ENCODE results near the gene PYGO2. TPM values are rescaled to one million over a fixed set of nuclear protein-coding genes. Genes with fewer than 3 reads are reported as not detected.
A peak's percentile ranks its signal among the peaks of the same experiment; 100 is the strongest.

The PYGO2 gene
- total and polyA plus RNA-seq, 2 donors: 15.3 to 24.5 TPM

DNA sequence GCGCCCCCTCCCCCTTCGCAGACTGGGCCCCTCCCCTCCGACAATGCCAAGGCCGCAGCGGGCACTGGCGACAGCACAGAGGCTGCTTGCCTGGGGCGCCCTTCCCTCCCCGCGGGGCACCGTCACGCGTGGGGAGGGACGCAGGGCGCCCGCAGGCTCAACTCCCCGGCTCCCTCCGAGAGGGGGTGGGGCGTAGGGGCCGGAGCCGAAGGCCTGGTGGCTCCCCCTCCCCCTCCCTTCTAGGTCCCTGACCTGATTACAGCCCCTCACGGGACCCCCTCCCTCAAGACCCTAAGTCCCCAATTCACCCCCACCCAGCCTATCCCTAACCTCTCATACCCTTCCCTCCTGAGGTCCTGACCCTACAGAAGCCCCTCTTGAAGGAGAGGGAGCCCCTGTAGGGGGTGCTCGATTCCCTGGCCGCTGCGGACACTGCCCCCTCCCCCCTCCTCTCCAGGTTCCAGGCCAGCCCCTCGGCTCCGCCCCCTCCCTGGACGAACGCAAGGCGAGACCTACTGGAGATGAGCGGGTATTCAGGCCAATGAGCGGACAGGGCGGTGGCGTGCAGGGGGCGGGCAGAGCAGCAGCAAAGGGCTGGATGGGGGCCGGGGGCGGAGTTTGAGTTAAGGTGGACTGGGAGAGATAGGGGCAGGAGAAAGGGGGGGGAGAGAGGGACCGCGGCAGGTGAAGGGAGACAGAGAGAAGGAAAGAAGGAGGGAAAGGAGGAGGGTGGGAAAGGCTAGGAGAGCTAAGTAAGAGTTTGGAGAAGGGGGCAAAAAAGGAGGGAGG is 40.3 kb upstream of the PYGO2 start:
- DNase-seq (ENCODE audit: low read depth in 6 of 9, low spot score in 9 of 9): peak in 4 of 9 donors; percentile 68 to 87 (median 72)
- peak overlapping the region; percentile 47 to 48 for H3K4me3 ChIP-seq (ENCODE audit: low read length in 2 of 2)
- H3K9me3 ChIP-seq (ENCODE audit: control insufficient read depth in 2 of 2, insufficient read depth in 1 of 2, low read length in 1 of 2): peaks cover 0 to 19% of the 10 kb centered on the region in 2 donors
- WGBS: 1% methylated on average over 38 of the region's 38 CpGs
- peak overlapping the region; percentile 79 to 87 for H3K27ac ChIP-seq (ENCODE audit: low read depth in 1 of 2, low read length in 1 of 2)
- no peaks in the 10 kb centered on the region for H3K36me3 ChIP-seq (ENCODE audit: control insufficient read depth in 2 of 2, insufficient read depth in 2 of 2, low read length in 1 of 2)
- H3K4me1 ChIP-seq (ENCODE audit: control insufficient read depth in 2 of 2, insufficient read depth in 2 of 2, low read length in 2 of 2): peaks cover 3 to 94% of the 10 kb centered on the region in 2 donors
- H3K27me3 ChIP-seq (ENCODE audit: control insufficient read depth in 2 of 2, insufficient read depth in 1 of 2, low read length in 1 of 2): peaks cover 54 to 91% of the 10 kb centered on the region in 2 donors

DNA sequence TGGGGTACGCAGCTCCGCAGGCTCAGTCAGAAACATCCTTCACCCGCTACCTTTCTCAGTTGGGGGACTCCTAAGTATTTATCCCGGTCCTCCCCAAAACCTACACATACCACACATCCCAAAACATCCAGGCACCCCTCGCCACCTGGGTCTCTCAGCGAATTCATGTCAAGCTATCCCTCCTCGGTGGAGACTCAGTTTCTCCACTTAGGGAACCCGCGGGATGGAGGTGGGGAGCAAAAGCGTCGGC is 39.8 kb upstream of the PYGO2 start:
- Histone ChIP-seq H3K4me3 (ENCODE audit: low read length in 2 of 2) (peak overlapping the region; percentile 47 to 48), H3K4me1 (ENCODE audit: control insufficient read depth in 2 of 2, insufficient read depth in 2 of 2, low read length in 2 of 2) (peaks cover 3 to 89% of the 10 kb centered on the region in 2 donors), H3K27me3 (ENCODE audit: control insufficient read depth in 2 of 2, insufficient read depth in 1 of 2, low read length in 1 of 2) (peaks cover 58 to 95% of the 10 kb centered on the region in 2 donors), H3K36me3 (ENCODE audit: control insufficient read depth in 2 of 2, insufficient read depth in 2 of 2, low read length in 1 of 2) (no peaks in the 10 kb centered on the region), H3K9me3 (ENCODE audit: control insufficient read depth in 2 of 2, insufficient read depth in 1 of 2, low read length in 1 of 2) (peaks cover 0 to 19% of the 10 kb centered on the region in 2 donors), H3K27ac (ENCODE audit: low read depth in 1 of 2, low read length in 1 of 2) (peak overlapping the region; percentile 79 to 87)
- 2% methylated on average over 11 of the region's 11 CpGs for WGBS
- no peak for DNase-seq (ENCODE audit: low read depth in 6 of 9, low spot score in 9 of 9)

DNA sequence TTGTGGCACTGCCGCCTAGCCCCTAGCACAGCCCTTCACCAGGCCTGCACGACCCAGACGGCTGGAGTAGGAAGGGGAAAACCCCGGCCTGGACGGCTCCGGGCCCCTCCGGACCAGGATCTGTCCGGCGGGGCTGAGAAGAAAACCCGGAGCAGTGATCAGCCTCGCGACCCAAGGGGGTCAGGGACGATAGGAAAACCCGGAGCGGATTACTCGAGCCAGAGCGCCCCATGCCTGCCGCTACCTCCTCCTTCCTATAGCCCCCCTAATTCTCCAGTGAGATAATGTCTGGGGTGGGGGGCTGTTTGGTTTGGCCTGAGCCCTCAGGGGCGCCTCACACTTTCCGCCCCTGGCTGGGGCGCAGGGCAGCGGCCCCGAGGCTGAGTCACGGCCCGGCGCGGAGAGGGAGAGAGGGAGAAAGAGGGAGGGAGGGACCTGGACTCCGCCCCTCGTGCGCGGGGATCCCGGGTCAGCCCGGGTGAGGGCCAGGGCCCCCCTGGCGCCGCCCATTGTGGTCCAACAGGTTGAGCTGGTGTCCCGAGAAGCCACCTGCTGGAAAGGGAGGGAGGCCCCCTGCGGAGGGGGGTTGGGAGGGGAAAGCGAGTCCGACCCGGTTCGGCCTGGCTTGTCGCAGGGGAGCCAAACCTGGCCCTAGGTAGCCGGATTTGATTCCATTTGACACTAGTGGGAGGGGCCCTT is 39.3 kb upstream of the PYGO2 start:
- H3K9me3 ChIP-seq (ENCODE audit: control insufficient read depth in 2 of 2, insufficient read depth in 1 of 2, low read length in 1 of 2): peaks cover 0 to 19% of the 10 kb centered on the region in 2 donors
- H3K27me3 ChIP-seq (ENCODE audit: control insufficient read depth in 2 of 2, insufficient read depth in 1 of 2, low read length in 1 of 2): peaks cover 62 to 96% of the 10 kb centered on the region in 2 donors
- no peaks in the 10 kb centered on the region for H3K36me3 ChIP-seq (ENCODE audit: control insufficient read depth in 2 of 2, insufficient read depth in 2 of 2, low read length in 1 of 2)
- H3K27ac ChIP-seq (ENCODE audit: low read depth in 1 of 2, low read length in 1 of 2): peak overlapping the region; percentile 79 to 83
- peaks cover 3 to 84% of the 10 kb centered on the region in 2 donors for H3K4me1 ChIP-seq (ENCODE audit: control insufficient read depth in 2 of 2, insufficient read depth in 2 of 2, low read length in 2 of 2)
- WGBS: 1% methylated on average over 43 of the region's 43 CpGs
- peak in 1 of 9 donors; percentile 72 for DNase-seq (ENCODE audit: low read depth in 6 of 9, low spot score in 9 of 9)
- peak overlapping the region; percentile 47 to 48 for H3K4me3 ChIP-seq (ENCODE audit: low read length in 2 of 2)

DNA sequence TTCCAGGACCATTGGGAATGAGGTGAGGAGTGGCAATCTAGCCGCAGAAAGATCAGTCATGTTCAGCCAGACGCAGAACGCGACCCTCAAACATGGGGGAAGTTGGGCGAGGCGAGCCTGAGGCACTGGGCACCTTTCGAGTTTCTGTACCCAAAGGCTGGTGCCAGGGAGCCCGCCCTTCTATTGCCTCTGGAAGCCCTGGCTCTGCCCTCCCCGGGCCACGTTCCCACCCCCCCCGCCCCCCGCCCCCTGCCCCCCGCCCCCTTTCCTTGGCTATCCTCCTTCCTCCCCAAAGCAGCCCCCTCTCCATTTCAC is 38.8 kb upstream of the PYGO2 start:
- peak overlapping the region; percentile 47 to 48 for H3K4me3 ChIP-seq (ENCODE audit: low read length in 2 of 2)
- peaks cover 0 to 19% of the 10 kb centered on the region in 2 donors for H3K9me3 ChIP-seq (ENCODE audit: control insufficient read depth in 2 of 2, insufficient read depth in 1 of 2, low read length in 1 of 2)
- peaks cover 65 to 94% of the 10 kb centered on the region in 2 donors for H3K27me3 ChIP-seq (ENCODE audit: control insufficient read depth in 2 of 2, insufficient read depth in 1 of 2, low read length in 1 of 2)
- under 1% methylated on average over 13 of the region's 13 CpGs for WGBS
- no peak for DNase-seq (ENCODE audit: low read depth in 6 of 9, low spot score in 9 of 9)
- peak overlapping the region; percentile 79 to 83 for H3K27ac ChIP-seq (ENCODE audit: low read depth in 1 of 2, low read length in 1 of 2)
- no peaks in the 10 kb centered on the region for H3K36me3 ChIP-seq (ENCODE audit: control insufficient read depth in 2 of 2, insufficient read depth in 2 of 2, low read length in 1 of 2)
- H3K4me1 ChIP-seq (ENCODE audit: control insufficient read depth in 2 of 2, insufficient read depth in 2 of 2, low read length in 2 of 2): peaks cover 3 to 79% of the 10 kb centered on the region in 2 donors

DNA sequence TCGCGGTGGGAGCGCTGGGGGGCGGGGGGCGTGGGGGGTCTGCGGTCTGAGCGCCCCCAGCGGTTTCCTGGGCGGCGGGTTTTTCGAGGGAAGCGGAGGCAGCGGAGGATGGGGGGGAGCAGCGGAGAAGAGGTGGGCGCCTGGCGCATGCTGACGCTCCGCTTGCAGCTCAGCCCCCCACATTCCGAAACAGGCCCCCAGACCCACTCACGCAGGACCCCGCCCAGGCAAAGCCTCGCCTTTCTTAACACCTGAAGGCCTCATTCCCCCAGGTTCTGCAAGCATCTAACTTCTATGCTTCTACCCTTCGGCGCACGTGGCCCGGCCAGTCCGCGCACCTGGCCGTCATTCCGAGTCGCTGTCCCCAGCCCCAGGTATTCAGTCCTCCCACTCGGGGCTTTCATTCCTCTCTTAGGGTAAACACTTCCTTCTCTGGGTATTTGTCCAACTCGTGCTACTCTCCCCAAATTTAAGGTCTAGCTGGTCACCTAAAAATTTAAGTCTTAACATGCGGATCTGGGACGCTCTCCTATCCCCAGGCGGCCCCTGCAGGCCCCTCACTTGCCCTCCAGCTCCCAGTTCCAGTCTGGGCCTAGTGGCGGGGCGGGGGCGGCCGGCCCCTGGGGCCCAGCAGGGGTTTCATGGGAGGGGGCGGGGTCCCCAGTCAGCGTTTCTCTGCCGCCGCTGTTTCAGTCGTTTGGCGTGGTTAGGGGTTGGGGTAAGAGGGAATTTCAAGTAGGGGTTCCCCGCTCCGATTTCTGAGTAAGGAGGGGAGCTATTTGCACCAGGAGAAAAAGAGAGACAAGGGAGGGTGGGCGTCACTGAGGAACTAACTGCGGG is 38.2 kb upstream of the PYGO2 start:
- no peak for DNase-seq (ENCODE audit: low read depth in 6 of 9, low spot score in 9 of 9)
- H3K4me1 ChIP-seq (ENCODE audit: control insufficient read depth in 2 of 2, insufficient read depth in 2 of 2, low read length in 2 of 2): peaks cover 3 to 74% of the 10 kb centered on the region in 2 donors

DNA sequence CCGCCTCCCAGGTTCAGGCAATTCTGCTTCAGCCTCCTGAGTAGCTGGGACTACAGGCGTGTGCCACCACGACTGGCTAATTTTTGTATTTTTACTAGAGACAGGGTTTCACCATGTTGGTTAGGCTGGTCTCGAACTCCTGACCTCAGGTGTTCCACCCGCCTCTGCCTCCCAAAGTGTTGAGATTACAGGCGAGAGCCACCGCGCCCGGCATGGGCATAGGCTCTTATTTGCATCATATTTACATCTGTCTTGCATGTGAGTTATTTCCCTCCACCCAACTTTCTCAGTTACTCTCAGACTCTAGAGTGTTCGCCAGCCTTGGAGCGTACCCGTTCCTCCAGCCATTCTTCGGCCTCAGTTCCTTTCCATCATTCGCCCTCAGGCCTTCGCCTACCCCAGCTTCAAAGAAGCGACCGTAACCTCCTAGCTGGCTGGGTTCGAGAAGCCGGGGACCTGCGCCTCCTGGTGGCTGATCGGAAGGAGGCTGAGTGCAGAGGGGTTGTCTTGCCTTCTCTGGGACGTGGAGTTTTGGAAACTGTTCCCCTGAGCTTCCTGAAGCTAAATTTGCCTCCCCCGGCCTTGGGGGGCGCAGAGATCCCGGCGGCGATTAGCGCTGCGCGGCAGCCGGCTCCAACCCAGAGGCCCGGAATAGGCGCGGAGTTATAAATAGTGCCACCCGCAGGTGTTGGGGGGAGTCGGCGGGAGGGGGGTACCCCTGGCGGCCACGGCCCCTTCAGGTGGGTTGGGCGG is 37.4 kb upstream of the PYGO2 start:
- peaks cover 3 to 66% of the 10 kb centered on the region in 2 donors for H3K4me1 ChIP-seq (ENCODE audit: control insufficient read depth in 2 of 2, insufficient read depth in 2 of 2, low read length in 2 of 2)
- H3K9me3 ChIP-seq (ENCODE audit: control insufficient read depth in 2 of 2, insufficient read depth in 1 of 2, low read length in 1 of 2): peaks cover 0 to 19% of the 10 kb centered on the region in 2 donors
- H3K36me3 ChIP-seq (ENCODE audit: control insufficient read depth in 2 of 2, insufficient read depth in 2 of 2, low read length in 1 of 2): no peaks in the 10 kb centered on the region
- peak overlapping the region in 1 of 2 donors; percentile 1 for H3K27ac ChIP-seq (ENCODE audit: low read depth in 1 of 2, low read length in 1 of 2)
- peak in 4 of 9 donors; percentile 74 to 89 (median 80) for DNase-seq (ENCODE audit: low read depth in 6 of 9, low spot score in 9 of 9)
- 10% methylated on average over 40 of the region's 40 CpGs for WGBS
- H3K4me3 ChIP-seq (ENCODE audit: low read length in 2 of 2): peak overlapping the region; percentile 10 to 27
- H3K27me3 ChIP-seq (ENCODE audit: control insufficient read depth in 2 of 2, insufficient read depth in 1 of 2, low read length in 1 of 2): peaks cover 61 to 94% of the 10 kb centered on the region in 2 donors

More for the DNA sequence above, 38.2 kb upstream of the PYGO2 start:
- 2% methylated on average over 50 of the region's 50 CpGs for WGBS
- H3K4me3 ChIP-seq (ENCODE audit: low read length in 2 of 2): peak overlapping the region; percentile 26 to 48
- H3K36me3 ChIP-seq (ENCODE audit: control insufficient read depth in 2 of 2, insufficient read depth in 2 of 2, low read length in 1 of 2): no peaks in the 10 kb centered on the region
- H3K27ac ChIP-seq (ENCODE audit: low read depth in 1 of 2, low read length in 1 of 2): peak overlapping the region; percentile 60 to 61
- H3K27me3 ChIP-seq (ENCODE audit: control insufficient read depth in 2 of 2, insufficient read depth in 1 of 2, low read length in 1 of 2): peaks cover 65 to 94% of the 10 kb centered on the region in 2 donors
- peaks cover 0 to 19% of the 10 kb centered on the region in 2 donors for H3K9me3 ChIP-seq (ENCODE audit: control insufficient read depth in 2 of 2, insufficient read depth in 1 of 2, low read length in 1 of 2)

DNA sequence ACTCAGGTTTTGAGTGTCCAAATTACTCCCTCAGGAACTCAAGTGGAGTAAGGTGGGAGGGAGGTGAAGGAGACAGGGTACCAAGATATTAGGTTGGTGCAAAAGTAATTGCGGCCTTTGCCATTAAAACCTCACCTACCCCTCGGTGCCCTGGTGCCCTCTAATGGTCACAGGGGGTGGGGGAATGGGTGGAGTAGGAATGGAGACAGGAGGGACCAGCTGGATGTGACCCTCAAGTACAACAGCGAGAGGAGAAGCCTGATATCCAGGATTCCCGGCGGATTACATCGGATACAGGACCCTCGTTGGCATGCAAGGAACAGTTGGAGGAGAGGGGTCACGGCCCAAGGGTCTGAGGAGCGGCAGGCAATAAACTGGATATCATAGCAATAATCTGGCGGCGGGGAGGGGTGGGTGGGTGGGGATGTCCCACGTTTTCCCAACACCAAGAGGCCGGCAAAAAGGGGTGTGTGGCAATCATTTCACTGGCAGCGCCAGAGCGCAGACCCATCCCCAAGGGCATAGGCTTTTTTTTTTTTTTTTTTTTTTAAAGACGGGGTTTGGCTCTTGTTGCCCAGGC is 36.7 kb upstream of the PYGO2 start:
- H3K36me3 ChIP-seq (ENCODE audit: control insufficient read depth in 2 of 2, insufficient read depth in 2 of 2, low read length in 1 of 2): no peaks in the 10 kb centered on the region
- H3K4me1 ChIP-seq (ENCODE audit: control insufficient read depth in 2 of 2, insufficient read depth in 2 of 2, low read length in 2 of 2): peaks cover 3 to 59% of the 10 kb centered on the region in 2 donors
- H3K9me3 ChIP-seq (ENCODE audit: control insufficient read depth in 2 of 2, insufficient read depth in 1 of 2, low read length in 1 of 2): peaks cover 0 to 19% of the 10 kb centered on the region in 2 donors
- no peak overlapping the region for H3K4me3 ChIP-seq (ENCODE audit: low read length in 2 of 2)
- DNase-seq (ENCODE audit: low read depth in 6 of 9, low spot score in 9 of 9): no peak
- peaks cover 55 to 94% of the 10 kb centered on the region in 2 donors for H3K27me3 ChIP-seq (ENCODE audit: control insufficient read depth in 2 of 2, insufficient read depth in 1 of 2, low read length in 1 of 2)
- no peak overlapping the region for H3K27ac ChIP-seq (ENCODE audit: low read depth in 1 of 2, low read length in 1 of 2)
- WGBS: 85% methylated on average over 16 of the region's 16 CpGs

DNA sequence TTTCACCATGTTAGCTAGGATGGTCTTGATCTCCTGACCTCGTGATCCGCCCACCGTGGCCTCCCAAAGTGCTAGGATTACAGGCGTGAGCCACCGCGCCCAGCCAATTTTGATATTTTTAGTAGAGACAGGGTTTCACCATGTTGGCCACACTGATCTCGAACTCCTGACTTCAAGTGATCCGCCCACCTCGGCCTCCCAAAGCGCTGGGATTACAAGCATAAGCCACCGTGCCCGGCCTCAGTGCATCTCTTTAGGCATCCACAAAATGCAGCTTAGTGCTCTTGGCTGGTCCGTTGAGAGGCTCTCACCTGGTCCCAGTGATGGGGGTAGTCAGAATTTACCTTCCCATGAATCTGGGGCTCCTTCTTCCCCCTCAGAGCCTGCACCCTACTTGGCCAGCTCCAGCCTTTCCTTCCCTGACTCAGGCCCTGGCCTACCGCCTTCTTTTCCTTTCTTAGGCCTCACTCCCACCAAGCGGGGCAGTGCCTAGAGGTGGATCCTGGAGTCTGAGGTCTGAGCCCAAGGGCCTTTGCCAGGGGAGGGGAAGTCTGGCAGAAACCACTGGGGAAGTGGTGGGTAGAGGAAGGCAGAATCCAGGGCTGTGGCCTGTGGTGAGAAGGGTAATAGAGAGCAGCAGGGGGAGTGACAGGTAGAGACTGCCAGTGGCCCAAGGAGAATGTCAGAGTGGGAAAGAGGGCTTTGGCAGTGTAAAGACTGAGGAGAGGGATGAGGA is 35.6 kb upstream of the PYGO2 start:
- 72% methylated on average over 15 of the region's 15 CpGs for WGBS
- DNase-seq (ENCODE audit: low read depth in 6 of 9, low spot score in 9 of 9): no peak

More for the DNA sequence above, 35.6 kb upstream of the PYGO2 start:
- no peak overlapping the region for H3K27ac ChIP-seq (ENCODE audit: low read depth in 1 of 2, low read length in 1 of 2)
- H3K4me3 ChIP-seq (ENCODE audit: low read length in 2 of 2): no peak overlapping the region
- peaks cover 48 to 84% of the 10 kb centered on the region in 2 donors for H3K27me3 ChIP-seq (ENCODE audit: control insufficient read depth in 2 of 2, insufficient read depth in 1 of 2, low read length in 1 of 2)
- no peaks in the 10 kb centered on the region for H3K36me3 ChIP-seq (ENCODE audit: control insufficient read depth in 2 of 2, insufficient read depth in 2 of 2, low read length in 1 of 2)
- peaks cover 0 to 18% of the 10 kb centered on the region in 2 donors for H3K9me3 ChIP-seq (ENCODE audit: control insufficient read depth in 2 of 2, insufficient read depth in 1 of 2, low read length in 1 of 2)
- H3K4me1 ChIP-seq (ENCODE audit: control insufficient read depth in 2 of 2, insufficient read depth in 2 of 2, low read length in 2 of 2): peaks cover 3 to 51% of the 10 kb centered on the region in 2 donors
